GM21526 (cell line): Measurements from ENCODE around the gene PSME2.

Source experiments
- ATAC-seq: cut with Tn5 transposase; IDR thresholded peaks from one replicate; pipeline ENCODE4 v1.9.1; 2021; ENCODE audit warnings: moderate library complexity; ENCODE audit not compliant: unreplicated experiment, low FRiP score

Gene PSME2

DNA sequence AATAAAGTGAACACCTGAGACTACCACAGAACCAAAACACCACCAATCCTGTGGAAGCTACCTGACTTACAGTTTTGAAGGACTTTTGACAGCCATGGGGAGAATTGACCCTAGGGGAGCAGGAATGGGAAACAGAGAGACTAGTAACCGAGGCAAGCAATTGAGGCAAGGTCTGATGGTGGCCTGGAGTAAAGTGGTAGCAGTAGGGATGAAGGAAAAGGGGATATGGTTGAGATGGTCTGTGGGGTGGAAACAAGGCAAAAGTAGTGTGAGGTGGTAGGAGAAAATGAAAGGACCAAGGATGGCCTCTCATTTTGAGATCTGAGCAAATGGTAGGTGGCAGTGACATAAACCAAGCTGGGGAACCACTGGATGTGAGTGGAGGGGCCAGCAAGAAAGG lies 10.4 kb upstream of the PSME2 start:
- no peak for ATAC-seq

- ATAC-seq = no peak
Measured at GRCh38 chr14:24155100-24155499, 8.7 kb upstream of the PSME2 start.

- no peak for ATAC-seq
Measured at GRCh38 chr14:24151404-24152080, 5.1 kb upstream of the PSME2 start.

DNA sequence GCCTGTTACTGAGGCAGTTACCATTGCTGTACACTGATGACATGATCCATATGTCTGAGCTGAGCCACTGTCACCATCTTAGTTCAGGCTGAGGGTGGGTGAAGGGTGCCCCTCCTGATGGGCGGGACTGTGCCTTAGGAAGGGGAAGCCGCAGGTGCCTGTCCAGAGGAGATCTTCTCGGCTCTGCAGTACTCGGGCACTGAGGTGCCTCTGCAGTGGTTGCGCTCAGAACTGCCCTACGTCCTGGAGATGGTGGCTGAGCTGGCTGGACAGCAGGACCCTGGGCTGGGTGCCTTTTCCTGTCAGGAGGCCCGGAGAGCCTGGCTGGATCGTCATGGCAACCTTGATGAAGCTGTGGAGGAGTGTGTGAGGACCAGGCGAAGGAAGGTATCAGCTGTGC lies 4.6 kb upstream of the PSME2 start:
- no peak for ATAC-seq

- ATAC-seq = no peak
Measured at GRCh38 chr14:24150567-24150966, 4.2 kb upstream of the PSME2 start.

- ATAC-seq = no peak
Measured at GRCh38 chr14:24150061-24150460, 3.7 kb upstream of the PSME2 start.

GRCh38 chr14:24149302-24149969 lies 3.0 kb upstream of the PSME2 start:
- ATAC-seq = no peak

DNA sequence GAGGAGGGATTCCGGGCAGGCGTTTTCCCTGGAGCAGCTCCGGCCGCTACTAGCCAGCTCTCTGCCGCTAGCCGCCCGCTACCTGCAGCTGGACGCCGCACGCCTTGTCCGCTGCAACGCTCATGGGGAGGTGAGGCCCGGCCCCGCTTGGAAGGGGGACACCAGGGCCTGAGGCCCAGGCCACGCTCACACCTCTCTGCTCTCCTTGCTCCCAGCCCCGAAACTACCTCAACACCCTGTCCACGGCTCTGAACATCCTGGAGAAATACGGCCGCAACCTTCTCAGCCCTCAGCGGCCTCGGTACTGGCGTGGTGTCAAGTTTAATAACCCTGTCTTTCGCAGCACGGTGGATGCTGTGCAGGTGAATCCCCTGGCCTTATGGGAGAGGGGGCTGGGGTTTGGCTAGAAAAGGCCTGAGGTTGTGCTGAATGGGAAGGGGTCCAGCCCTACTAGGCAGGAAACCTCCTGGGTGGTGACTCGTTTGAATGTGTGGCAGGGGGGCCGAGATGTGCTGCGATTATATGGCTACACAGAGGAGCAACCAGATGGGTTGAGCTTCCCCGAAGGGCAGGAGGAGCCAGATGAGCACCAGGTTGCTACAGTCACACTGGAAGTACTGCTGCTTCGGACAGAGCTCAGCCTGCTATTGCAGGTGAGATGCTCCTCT lies 1.5 kb upstream of the PSME2 start:
- ATAC-seq = no peak

DNA sequence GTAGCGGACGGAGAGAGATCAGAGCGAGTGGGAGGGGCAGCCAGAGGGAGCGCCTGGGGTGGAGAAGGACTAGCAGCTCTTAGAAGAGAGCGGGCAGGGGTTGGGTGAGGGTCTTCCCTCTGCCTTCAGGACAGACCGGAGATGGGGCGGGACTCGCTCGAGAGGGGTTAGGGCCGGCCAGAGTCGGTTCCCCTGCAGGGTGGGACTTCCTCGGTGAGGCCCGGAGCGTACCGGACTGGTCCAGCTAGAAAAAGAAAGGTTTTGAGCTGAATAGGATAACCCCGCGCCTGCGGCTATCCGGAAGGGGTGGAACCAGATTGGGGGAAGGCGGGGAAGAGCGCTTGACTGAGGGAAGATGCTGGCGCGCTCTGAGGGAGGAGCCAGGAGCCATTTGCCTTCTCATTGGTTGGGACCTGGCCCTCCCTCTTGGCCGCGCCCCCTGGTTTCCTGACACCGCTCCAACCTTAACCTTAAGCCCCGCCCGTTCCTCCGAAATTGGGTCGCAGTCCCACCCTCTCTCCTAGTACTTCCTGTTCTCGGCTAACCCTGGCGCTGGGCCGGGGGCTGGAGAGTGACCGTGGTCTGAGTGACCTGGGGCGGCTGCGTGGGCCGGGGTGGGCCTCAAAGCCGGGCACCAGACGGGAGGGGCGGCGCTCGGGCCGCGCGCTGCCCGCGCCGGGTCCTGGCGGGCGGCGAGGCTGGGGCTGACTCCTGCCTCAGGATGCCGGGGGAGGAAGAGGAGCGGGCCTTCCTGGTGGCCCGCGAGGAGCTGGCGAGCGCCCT lies 759 bp upstream of the PSME2 start, which contains the start of gene RNF31:
TSS of gene RNF31 (plus strand) at position 521 of the 783 bp plus-strand sequence. CDS start at position 722, 201 bp downstream.
- ATAC-seq = peak; percentile 65

GRCh38 chr14:24145690-24146452 lies 539 bp downstream of the PSME2 start:
- no peak for ATAC-seq

- ATAC-seq = no peak
Measured at GRCh38 chr14:24145219-24145618, 1.2 kb downstream of the PSME2 start.

DNA sequence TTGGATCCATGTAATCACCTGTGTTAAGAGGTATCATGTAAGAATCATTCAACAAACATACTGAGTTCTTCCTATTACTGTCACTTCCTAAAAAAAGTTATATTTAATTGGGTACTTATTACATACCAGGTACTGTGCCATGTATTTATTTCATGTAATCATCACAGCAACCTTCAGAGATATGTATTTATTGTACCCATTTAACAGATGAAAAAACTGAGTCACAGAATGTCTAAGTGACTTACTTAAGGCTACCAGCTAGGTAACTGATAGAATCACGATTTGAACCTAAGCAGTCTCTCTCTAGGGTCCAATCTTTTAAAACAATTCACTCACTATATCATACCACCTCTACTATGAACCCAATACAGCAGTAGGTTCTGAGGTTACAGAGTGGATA lies 2.0 kb downstream of the PSME2 start:
- no peak for ATAC-seq

DNA sequence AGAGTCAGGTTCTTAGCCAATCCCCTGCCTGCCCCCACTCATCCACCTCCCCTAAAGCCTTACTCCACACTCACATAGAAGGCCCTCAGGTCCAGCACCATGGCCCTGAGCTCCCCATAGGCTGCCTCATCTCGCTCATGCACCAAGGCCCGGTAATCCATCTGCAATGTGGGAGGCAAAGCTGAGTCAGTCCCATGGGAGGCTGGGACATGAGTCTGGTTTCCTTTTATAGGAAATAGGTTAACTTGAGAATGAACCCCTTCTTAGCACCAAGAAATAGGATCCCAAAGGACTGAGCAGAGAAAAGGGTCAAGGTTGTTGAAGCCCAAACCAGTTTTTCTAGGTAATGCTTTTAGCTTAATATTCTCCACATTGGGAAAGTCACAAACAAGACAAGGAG lies 2.9 kb downstream of the PSME2 start:
- no peak for ATAC-seq

DNA sequence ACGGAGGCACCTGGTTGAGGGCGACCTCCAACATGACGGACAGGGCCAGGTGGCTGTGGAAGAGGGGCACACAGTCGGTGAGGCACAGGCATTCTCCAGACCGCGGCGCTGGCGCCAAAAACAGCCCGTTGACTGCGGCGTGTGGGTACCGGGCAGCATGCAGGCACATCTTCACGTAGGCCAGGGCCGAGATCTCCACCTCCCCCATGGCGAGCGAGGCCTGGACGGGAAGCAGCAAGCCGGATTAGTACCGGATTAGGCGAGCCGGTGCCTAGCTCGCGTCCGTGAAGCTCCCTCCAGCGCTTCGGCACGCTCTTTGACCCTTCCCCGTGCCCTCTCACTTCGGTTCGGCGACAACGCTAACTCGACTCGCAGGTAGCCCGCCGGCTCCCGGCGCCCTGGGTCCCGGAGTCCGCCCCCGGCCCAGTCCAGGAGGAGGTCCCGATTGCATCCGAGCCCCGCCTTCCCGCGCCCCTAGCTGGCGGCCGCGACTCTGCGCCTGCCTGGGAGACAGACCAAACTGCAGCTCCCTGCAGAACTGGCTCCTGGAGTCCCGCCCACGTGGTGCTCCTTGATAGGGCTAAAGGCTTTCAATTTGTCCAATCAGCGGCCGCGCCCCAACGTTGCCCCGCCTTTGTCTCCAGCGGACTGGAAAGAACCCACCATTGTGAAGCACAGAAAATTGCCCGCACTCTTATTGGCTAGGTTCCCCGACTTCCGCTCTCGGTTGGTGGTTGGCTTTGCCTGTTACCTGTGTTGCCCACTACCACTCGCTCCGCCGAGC lies 5.1 kb downstream of the PSME2 start, which contains the start of gene EMC9:
TSS of gene EMC9 (minus strand) at position 495 of the 784 bp plus-strand sequence. CDS start at position 208, 287 bp downstream.
- ATAC-seq = peak; percentile 68

GRCh38 chr14:24139272-24139934 lies 7.0 kb downstream of the PSME2 start:
- ATAC-seq = no peak

DNA sequence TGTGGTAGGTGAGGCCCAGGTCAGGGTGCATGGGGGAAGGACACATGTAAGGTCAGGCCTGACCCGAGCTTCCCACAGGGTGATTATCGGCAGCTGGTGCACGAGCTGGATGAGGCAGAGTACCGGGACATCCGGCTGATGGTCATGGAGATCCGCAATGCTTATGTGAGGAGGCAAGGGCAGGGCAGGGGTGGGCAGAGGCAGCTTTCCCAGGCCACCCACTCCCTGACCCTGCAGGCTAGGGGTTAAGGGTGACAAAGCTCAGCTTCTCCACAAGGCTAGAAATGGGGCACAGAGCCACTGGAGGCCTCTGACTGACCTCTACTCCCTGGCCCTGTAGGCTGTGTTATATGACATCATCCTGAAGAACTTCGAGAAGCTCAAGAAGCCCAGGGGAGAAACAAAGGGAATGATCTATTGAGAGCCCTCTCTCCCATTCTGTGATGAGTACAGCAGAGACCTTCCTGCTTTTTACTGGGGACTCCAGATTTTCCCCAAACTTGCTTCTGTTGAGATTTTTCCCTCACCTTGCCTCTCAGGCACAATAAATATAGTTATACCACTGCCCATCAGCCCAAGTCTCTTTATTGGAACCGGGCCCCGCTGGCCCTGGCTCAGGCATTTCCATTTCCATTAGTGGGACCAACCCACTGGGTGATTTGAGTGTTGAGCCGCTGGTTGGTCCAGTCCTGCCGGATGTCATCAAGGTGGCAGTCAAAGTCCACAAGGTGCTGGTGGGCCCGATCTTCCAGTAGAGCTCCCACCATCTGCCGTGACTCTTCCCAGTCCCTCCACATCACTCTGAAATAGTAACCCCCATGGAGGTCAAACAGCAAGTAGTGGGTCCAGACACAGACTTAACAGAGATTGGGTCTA lies 7.8 kb downstream of the PSME2 start:
- no peak for ATAC-seq

GRCh38 chr14:24137529-24138395 lies 8.6 kb downstream of the PSME2 start:
- ATAC-seq = no peak
